GM12878 (cell line): ENCODE data around the gene NRP1. TPM values are rescaled to one million over a fixed set of nuclear protein-coding genes. Genes with fewer than 3 reads are reported as not detected.

Experiments
- HSF1 ChIP-seq: fragments of 150-350 bp; IDR thresholded peaks from 2 replicates; pipeline ENCODE4 v1.6.1; 2014; ENCODE audit warnings: mild to moderate bottlenecking, low read depth, low read length
- ZNF592 ChIP-seq: fragments of 450-650 bp; IDR thresholded peaks from 2 replicates; pipeline ENCODE4 v1.6.1; 2017; ENCODE audit warnings: mild to moderate bottlenecking, moderate library complexity
- polyA plus RNA-seq, 11 experiments: library from polyadenylated mRNA; depleted of rRNA in 4 of 11; unstranded in 6 of 11; stranded (reverse) in 5 of 11; fragments of >200 nt; fragmentation: Nextera tagmentation in 4 of 11; fragmentation: Illumina TruSeq in 1 of 11; extraction: Ambion mirVana in 4 of 11; extraction: Trizol in 1 of 11; gene quantifications; 1 replicate in 1 of 11; 2 replicates in 10 of 11; pipeline versions ENCODE4 v1.2.1 to v1.2.3, GENCODE V29; 2011 to 2016; ENCODE audit warnings: inconsistent platforms in 2 of 11, missing spikeins in 2 of 11, low read depth in 1 of 11
- total RNA-seq, 4 experiments: library from RNA; depleted of rRNA in 3 of 4; stranded (reverse); fragments of >200 nt in 3 of 4; fragmentation: Illumina TruSeq in 1 of 4; extraction: Trizol in 1 of 4; gene quantifications; 2 replicates each; pipeline versions ENCODE4 v1.2.1 to v1.2.3, GENCODE V29; 2013 to 2021
- TF ChIP-seq, protein P1 (sequence below): IDR thresholded peaks from 2 replicates; pipeline ENCODE4 v1.6.1; 2012; ENCODE audit warnings: improper control_type of control experiment, low read depth, low read length; ENCODE audit not compliant: insufficient replicate concordance

The NRP1 gene
- total and polyA plus RNA-seq, 10 of the 15 experiments (the other 5 are each of a cell fraction or from before 2014, with no cell fraction given) = 0.11 to 12.1 (median 0.52) TPM

- TF ChIP-seq, protein P1, sequence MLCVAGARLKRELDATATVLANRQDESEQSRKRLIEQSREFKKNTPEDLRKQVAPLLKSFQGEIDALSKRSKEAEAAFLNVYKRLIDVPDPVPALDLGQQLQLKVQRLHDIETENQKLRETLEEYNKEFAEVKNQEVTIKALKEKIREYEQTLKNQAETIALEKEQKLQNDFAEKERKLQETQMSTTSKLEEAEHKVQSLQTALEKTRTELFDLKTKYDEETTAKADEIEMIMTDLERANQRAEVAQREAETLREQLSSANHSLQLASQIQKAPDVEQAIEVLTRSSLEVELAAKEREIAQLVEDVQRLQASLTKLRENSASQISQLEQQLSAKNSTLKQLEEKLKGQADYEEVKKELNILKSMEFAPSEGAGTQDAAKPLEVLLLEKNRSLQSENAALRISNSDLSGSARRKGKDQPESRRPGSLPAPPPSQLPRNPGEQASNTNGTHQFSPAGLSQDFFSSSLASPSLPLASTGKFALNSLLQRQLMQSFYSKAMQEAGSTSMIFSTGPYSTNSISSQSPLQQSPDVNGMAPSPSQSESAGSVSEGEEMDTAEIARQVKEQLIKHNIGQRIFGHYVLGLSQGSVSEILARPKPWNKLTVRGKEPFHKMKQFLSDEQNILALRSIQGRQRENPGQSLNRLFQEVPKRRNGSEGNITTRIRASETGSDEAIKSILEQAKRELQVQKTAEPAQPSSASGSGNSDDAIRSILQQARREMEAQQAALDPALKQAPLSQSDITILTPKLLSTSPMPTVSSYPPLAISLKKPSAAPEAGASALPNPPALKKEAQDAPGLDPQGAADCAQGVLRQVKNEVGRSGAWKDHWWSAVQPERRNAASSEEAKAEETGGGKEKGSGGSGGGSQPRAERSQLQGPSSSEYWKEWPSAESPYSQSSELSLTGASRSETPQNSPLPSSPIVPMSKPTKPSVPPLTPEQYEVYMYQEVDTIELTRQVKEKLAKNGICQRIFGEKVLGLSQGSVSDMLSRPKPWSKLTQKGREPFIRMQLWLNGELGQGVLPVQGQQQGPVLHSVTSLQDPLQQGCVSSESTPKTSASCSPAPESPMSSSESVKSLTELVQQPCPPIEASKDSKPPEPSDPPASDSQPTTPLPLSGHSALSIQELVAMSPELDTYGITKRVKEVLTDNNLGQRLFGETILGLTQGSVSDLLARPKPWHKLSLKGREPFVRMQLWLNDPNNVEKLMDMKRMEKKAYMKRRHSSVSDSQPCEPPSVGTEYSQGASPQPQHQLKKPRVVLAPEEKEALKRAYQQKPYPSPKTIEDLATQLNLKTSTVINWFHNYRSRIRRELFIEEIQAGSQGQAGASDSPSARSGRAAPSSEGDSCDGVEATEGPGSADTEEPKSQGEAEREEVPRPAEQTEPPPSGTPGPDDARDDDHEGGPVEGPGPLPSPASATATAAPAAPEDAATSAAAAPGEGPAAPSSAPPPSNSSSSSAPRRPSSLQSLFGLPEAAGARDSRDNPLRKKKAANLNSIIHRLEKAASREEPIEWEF = no peak
- TF ChIP-seq ZNF592 (no peak), HSF1 (no peak)
Measured at GRCh38 chr10:33162248-33162575, 172.3 kb downstream of the NRP1 start (continued).
